Spleen (tissue), 11 donors: ENCODE results near the gene COL5A2. TPM values are rescaled to one million over a fixed set of nuclear protein-coding genes. Genes with fewer than 3 reads are reported as not detected.

Experiments
- DNase-seq: peaks from one replicate; pipeline ENCODE4 v3.0.0-alpha.2; 2020
- H3K27ac ChIP-seq, 8 donors: fragments of 200-600 bp; sonication (generic) in 7 of 8; 1 replicate in 4 of 8; 2 replicates in 4 of 8; pipeline versions ENCODE4 v1.5.0 to v1.8.0; 2016 to 2021; ENCODE audit warnings: inconsistent platforms in 4 of 8, mild to moderate bottlenecking in 4 of 8, moderate library complexity in 1 of 8
- H3K27me3 ChIP-seq, 7 donors: fragments of 200-600 bp; sonication (generic) in 6 of 7; replicated peaks in 1 of 7; 1 replicate in 4 of 7; 2 replicates in 3 of 7; pipeline versions ENCODE4 v1.5.0 to v1.8.0; 2016 to 2021; ENCODE audit warnings: inconsistent platforms in 3 of 7, mild to moderate bottlenecking in 1 of 7
- H3K36me3 ChIP-seq, 6 donors: fragments of 200-600 bp; sonication (generic) in 5 of 6; 1 replicate in 4 of 6; 2 replicates in 2 of 6; pipeline versions ENCODE4 v1.5.0 to v1.8.0; 2016 to 2021; ENCODE audit warnings: inconsistent platforms in 2 of 6
- H3K4me1 ChIP-seq, 6 donors: fragments of 200-600 bp; sonication (generic) in 5 of 6; 1 replicate in 3 of 6; 2 replicates in 3 of 6; pipeline versions ENCODE4 v1.5.0 to v1.8.0; 2016 to 2021; ENCODE audit warnings: inconsistent platforms in 3 of 6
- H3K4me3 ChIP-seq, 8 donors: fragments of 200-600 bp; sonication (generic) in 7 of 8; 1 replicate in 4 of 8; 2 replicates in 4 of 8; pipeline versions ENCODE4 v1.5.0 to v1.8.0; 2016 to 2021; ENCODE audit warnings: inconsistent platforms in 4 of 8, mild to moderate bottlenecking in 4 of 8, moderate library complexity in 2 of 8
- H3K9me3 ChIP-seq, 8 donors: fragments of 200-600 bp; sonication (generic) in 7 of 8; 1 replicate in 4 of 8; 2 replicates in 4 of 8; pipeline versions ENCODE4 v1.5.0 to v1.8.0; 2016 to 2021; ENCODE audit warnings: inconsistent platforms in 4 of 8
- POLR2A ChIP-seq, 3 donors: fragments of 450-650 bp; IDR thresholded peaks; one replicate each; pipeline ENCODE4 v1.5.1; 2017; ENCODE audit warnings: antibody characterized with exemption in 3 of 3, mild to moderate bottlenecking in 1 of 3
- POLR2AphosphoS5 ChIP-seq, 3 donors: sonication (generic); formaldehyde crosslinking; IDR thresholded peaks; one replicate each; pipeline ENCODE4 v1.5.1; 2017; ENCODE audit warnings: antibody characterized with exemption in 3 of 3
- WGBS, 5 donors: extraction: QIAGEN DNeasy Blood & Tissue Kit in 3 of 5; methylation state at CpG; one replicate each; pipeline versions ENCODE4 v1.1.5 to v1.1.7; 2013 to 2018; 5-methylcytosine and 5-hydroxymethylcytosine counted together
- intact Hi-C: fragments of 100-400 bp; cut with DNase I; formaldehyde crosslinking; loops from one replicate; pipeline ENCODE4 v1.15.0; 2023; ENCODE audit warnings: low total_unique reads
- polyA plus RNA-seq, 3 donors: library from polyadenylated mRNA; stranded (reverse); fragments of 200-250 nt; gene quantifications; one replicate each; pipeline ENCODE4 v1.2.1, GENCODE V29; 2013
- total RNA-seq, 7 donors: library from RNA; depleted of rRNA in 3 of 7; stranded (reverse); fragments of >200 nt in 3 of 7; fragmentation: NEBNext Ultra II Directional in 4 of 7; extraction: Animal tissue kit (Norgen Biotek cat#: 25700) in 4 of 7; gene quantifications; one replicate each; pipeline versions ENCODE4 v1.1.0 to v1.2.1, GENCODE V29; 2016 to 2021
- TF ChIP-seq, protein P1 (sequence below), 11 experiments: fragments of 200-600 bp in 7 of 11; fragments of 450-650 bp in 4 of 11; sonication (generic) in 4 of 11; IDR thresholded peaks in 8 of 11; conservative IDR thresholded peaks in 3 of 11; 1 replicate in 7 of 11; 2 replicates in 4 of 11; pipeline versions ENCODE4 v1.4.0 to v1.8.0; 2016 to 2021; ENCODE audit warnings: antibody characterized with exemption in 11 of 11, inconsistent platforms in 4 of 11, mild to moderate bottlenecking in 1 of 11
- donor health status: healthy with polysubstance abuse.
- donor health status: DM: no; HTN: no; CAD: no; lungs with moderate emphysema.
- donor health status: DM: no; HTN: no; CAD: no.
- donor health status: Bipolar disorder and iron deficiency.
- donor health status: healthy.
- donor health status: DM: no; HTN: no; CAD: no.
- donor health status: DM: yes; HTN: yes; CAD: no.

The COL5A2 gene
- total and polyA plus RNA-seq, 10 donors = 3.4 to 35.7 (median 16.3) TPM

DNA sequence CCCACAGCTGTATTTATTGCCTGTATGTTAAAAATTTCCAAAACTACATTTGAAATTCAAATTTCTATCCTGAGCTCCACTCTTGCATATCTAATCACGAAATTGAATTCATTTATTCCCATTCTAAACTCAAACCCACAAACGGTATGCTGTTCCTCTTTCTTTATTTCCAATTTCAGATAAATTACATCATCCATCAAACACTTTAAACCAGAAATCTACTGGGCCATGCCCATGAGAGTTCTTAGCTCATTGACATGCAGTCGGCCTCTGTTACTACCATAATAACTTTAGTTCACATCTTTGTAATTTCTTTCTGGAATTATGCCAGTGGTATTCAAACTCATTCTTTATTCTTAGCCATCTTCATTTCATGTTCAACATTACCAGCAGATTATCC, 105.1 kb downstream of the COL5A2 start:
- no peaks in the 10 kb centered on the region for H3K36me3 ChIP-seq
- DNase-seq = no peak
- H3K4me1 ChIP-seq = no peaks in the 10 kb centered on the region
- no peaks in the 10 kb centered on the region for H3K27me3 ChIP-seq
- WGBS, 5 donors = 65 to 75% (median 70%) methylated on average over 3 of the region's 3 CpGs
- intact Hi-C loops = no loop called here
- no peaks in the 10 kb centered on the region for H3K9me3 ChIP-seq
- no peak overlapping the region for H3K4me3 ChIP-seq
- TF ChIP-seq, protein P1, sequence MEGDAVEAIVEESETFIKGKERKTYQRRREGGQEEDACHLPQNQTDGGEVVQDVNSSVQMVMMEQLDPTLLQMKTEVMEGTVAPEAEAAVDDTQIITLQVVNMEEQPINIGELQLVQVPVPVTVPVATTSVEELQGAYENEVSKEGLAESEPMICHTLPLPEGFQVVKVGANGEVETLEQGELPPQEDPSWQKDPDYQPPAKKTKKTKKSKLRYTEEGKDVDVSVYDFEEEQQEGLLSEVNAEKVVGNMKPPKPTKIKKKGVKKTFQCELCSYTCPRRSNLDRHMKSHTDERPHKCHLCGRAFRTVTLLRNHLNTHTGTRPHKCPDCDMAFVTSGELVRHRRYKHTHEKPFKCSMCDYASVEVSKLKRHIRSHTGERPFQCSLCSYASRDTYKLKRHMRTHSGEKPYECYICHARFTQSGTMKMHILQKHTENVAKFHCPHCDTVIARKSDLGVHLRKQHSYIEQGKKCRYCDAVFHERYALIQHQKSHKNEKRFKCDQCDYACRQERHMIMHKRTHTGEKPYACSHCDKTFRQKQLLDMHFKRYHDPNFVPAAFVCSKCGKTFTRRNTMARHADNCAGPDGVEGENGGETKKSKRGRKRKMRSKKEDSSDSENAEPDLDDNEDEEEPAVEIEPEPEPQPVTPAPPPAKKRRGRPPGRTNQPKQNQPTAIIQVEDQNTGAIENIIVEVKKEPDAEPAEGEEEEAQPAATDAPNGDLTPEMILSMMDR (IDR thresholded peaks at IDR 0.05 in 8 of 11, conservative IDR thresholded peaks at IDR 0.05 in 3 of 11) = no peak
- TF ChIP-seq POLR2AphosphoS5 (IDR thresholded peaks at IDR 0.05) (no peak), POLR2A (IDR thresholded peaks at IDR 0.05) (no peak)
- no peak overlapping the region for H3K27ac ChIP-seq

DNA sequence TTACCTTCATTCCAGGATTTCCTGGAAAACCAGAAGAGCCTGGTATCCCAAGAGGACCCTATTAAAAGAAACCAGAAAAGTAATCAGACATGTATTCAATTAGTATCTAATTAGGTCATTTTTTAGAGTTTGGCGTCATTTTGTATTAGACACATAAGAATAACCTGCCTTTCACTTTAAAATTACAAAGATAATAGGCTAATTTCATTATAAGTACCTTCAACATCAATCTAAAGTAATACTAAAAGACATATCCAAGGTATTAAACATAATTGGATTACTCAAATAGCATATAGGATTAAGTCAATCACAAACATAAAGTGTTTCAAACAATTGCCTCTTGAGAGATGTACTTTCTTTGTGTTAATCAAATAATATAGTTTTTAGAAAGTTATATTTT, 107.5 kb downstream of the COL5A2 start:
- Histone ChIP-seq H3K27ac (no peak overlapping the region), H3K36me3 (no peaks in the 10 kb centered on the region), H3K27me3 (no peaks in the 10 kb centered on the region), H3K4me1 (no peaks in the 10 kb centered on the region), H3K4me3 (no peak overlapping the region), H3K9me3 (no peaks in the 10 kb centered on the region)
- intact Hi-C loops = no loop called here
- TF ChIP-seq, protein P1 (IDR thresholded peaks at IDR 0.05 in 8 of 11, conservative IDR thresholded peaks at IDR 0.05 in 3 of 11) = no peak
- TF ChIP-seq POLR2A (IDR thresholded peaks at IDR 0.05) (no peak), POLR2AphosphoS5 (IDR thresholded peaks at IDR 0.05) (no peak)
- WGBS, 5 donors = 88 to 97% (median 95%) methylated on average over 1 of the region's 1 CpG
- no peak for DNase-seq

DNA sequence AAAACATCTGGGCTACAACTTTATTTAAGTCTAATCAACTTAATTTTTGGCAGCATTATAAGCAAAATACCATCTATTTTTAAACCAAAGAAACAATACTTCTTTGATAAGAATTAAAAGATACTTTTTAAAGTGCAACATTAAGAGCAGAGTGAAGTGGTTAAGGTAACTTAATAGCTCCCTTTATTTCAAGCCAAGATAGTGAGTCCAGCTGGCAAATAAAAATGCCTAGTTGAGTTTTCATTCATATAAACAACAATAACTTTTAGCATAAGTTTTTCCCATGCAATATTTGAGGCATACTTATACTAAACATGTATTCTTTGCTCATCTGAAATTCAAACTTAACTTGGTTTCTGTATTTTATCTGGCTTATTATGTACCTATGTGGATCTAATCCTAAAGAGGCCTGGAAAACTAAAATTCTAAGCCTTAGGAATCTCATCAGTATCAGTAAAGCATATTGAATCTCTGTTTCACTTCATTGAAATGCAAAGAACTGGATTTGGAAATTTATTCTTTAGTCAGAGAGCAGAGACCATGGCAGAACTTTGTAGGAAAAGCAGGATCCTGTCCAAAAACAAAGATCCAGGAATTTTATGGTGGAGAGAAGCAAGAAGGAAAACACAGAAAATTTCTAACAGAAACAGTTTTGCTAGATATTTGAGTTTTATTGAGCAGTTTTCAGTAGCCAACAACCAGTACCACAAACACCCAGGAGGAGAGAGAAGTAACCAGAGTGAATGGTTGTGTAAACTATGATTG, 109.5 kb downstream of the COL5A2 start:
- no peak for DNase-seq
- H3K9me3 ChIP-seq = no peaks in the 10 kb centered on the region
- H3K27ac ChIP-seq = no peak overlapping the region
- TF ChIP-seq, protein P1 (IDR thresholded peaks at IDR 0.05 in 8 of 11, conservative IDR thresholded peaks at IDR 0.05 in 3 of 11) = no peak
- no peak for TF ChIP-seq POLR2AphosphoS5 (IDR thresholded peaks at IDR 0.05)
- TF ChIP-seq POLR2A (IDR thresholded peaks at IDR 0.05) = no peak
- no peak overlapping the region for H3K4me3 ChIP-seq
- intact Hi-C loops = no loop called here
- peaks cover 0 to 7% (median 0%) of the 10 kb centered on the region in 6 donors for H3K36me3 ChIP-seq
- H3K27me3 ChIP-seq = no peaks in the 10 kb centered on the region
- H3K4me1 ChIP-seq = no peaks in the 10 kb centered on the region

DNA sequence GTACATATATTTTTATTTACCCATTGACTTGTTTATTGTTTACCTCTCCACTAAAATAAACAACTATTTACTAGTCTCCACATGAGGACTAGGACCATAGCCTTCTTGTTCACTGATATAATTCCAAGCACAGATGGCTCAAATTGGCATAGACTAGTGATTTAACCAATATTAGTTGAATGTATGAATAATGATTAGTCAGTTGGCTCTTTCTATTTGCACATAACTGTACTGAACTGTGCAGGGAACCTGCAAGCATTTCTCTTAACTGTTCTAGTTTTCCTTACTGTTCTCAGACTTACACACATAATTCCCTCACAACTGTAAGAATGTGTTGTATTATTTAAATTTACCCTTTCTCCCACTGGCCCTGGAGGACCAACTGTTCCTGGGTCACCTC, 113.5 kb downstream of the COL5A2 start:
- no peaks in the 10 kb centered on the region for H3K9me3 ChIP-seq
- peaks cover 0 to 15% (median 0%) of the 10 kb centered on the region in 6 donors for H3K36me3 ChIP-seq
- no peaks in the 10 kb centered on the region for H3K27me3 ChIP-seq
- TF ChIP-seq POLR2AphosphoS5 (IDR thresholded peaks at IDR 0.05) = no peak
- no peak for TF ChIP-seq POLR2A (IDR thresholded peaks at IDR 0.05)
- TF ChIP-seq, protein P1 (IDR thresholded peaks at IDR 0.05 in 8 of 11, conservative IDR thresholded peaks at IDR 0.05 in 3 of 11) = no peak
- no peaks in the 10 kb centered on the region for H3K4me1 ChIP-seq
- no peak overlapping the region for H3K27ac ChIP-seq
- DNase-seq = no peak
- intact Hi-C loops = no loop called here
- no peak overlapping the region for H3K4me3 ChIP-seq
